GM23338 (cell line): ENCODE data around the gene KLHL6. TPM values are rescaled to one million over a fixed set of nuclear protein-coding genes. Genes with fewer than 3 reads are reported as not detected.
A peak's percentile ranks its signal among the peaks of the same experiment; 100 is the strongest.

ENCODE experiments used
- ATAC-seq: fragments of 200-7000 bp; cut with Tn5 transposase; 3 replicates; pipeline ENCODE4 v1.9.1; 2020
- DNase-seq: peaks from one replicate; pipeline ENCODE4 v3.0.0-alpha.2; 2015; ENCODE audit warnings: low spot score
- H2AFZ ChIP-seq: fragments of 200-600 bp; sonication (generic); 2 replicates; pipeline ENCODE4 v1.8.0; 2016; ENCODE audit warnings: antibody characterized with exemption, mild to moderate bottlenecking, moderate library complexity
- H3F3A ChIP-seq: fragments of 200-600 bp; sonication (generic); replicated peaks from 2 replicates; pipeline ENCODE4 v1.8.0; 2017; ENCODE audit warnings: antibody characterized with exemption, mixed run types, low read depth
- H3K27ac ChIP-seq: fragments of 200-600 bp; sonication (generic); 2 replicates; pipeline ENCODE4 v1.6.1; 2016; ENCODE audit warnings: low read depth
- H3K27me3 ChIP-seq: fragments of 200-600 bp; sonication (generic); 2 replicates; pipeline ENCODE4 v1.8.0; 2016; ENCODE audit warnings: mild to moderate bottlenecking, mixed run types, moderate library complexity; ENCODE audit not compliant: insufficient read depth
- H3K36me3 ChIP-seq: fragments of 200-600 bp; sonication (generic); 2 replicates; pipeline ENCODE4 v1.8.0; 2016; ENCODE audit warnings: mild to moderate bottlenecking; ENCODE audit not compliant: insufficient read depth
- H3K4me1 ChIP-seq: fragments of 200-600 bp; sonication (generic); 2 replicates; pipeline ENCODE4 v1.8.0; 2016; ENCODE audit warnings: mild to moderate bottlenecking, moderate library complexity; ENCODE audit not compliant: insufficient read depth
- H3K4me2 ChIP-seq: fragments of 200-600 bp; sonication (generic); 2 replicates; pipeline ENCODE4 v1.7.1; 2017; ENCODE audit warnings: mixed run types
- H3K4me3 ChIP-seq: fragments of 200-600 bp; sonication (generic); 2 replicates; pipeline ENCODE4 v1.6.1; 2016; ENCODE audit warnings: mixed run types
- H3K79me2 ChIP-seq: fragments of 200-600 bp; sonication (generic); replicated peaks from 2 replicates; pipeline ENCODE4 v1.8.0; 2017; ENCODE audit warnings: mild to moderate bottlenecking; ENCODE audit not compliant: insufficient read depth
- H3K9me2 ChIP-seq: fragments of 200-600 bp; sonication (generic); 2 replicates; pipeline ENCODE4 v1.8.0; 2017; ENCODE audit not compliant: insufficient read depth
- H4K20me1 ChIP-seq: fragments of 200-600 bp; sonication (generic); replicated peaks from 2 replicates; pipeline ENCODE4 v1.8.0; 2017; ENCODE audit warnings: mild to moderate bottlenecking; ENCODE audit not compliant: insufficient read depth
- H3K27ac Mint-ChIP-seq: 2 replicates; pipeline ENCODE4 v1.8.0; 2020; ENCODE audit warnings: inconsistent platforms, mild to moderate bottlenecking, moderate library complexity, mixed read lengths
- H3K27me3 Mint-ChIP-seq: 3 replicates; pipeline ENCODE4 v1.8.0; 2022; ENCODE audit warnings: low read depth, mild to moderate bottlenecking, moderate library complexity, mixed read lengths, inconsistent platforms; ENCODE audit not compliant: insufficient read depth, poor library complexity
- H3K36me3 Mint-ChIP-seq: 3 replicates; pipeline ENCODE4 v1.8.0; 2021; ENCODE audit warnings: low read depth, mild to moderate bottlenecking, inconsistent platforms, moderate library complexity, mixed read lengths
- H3K4me1 Mint-ChIP-seq: 3 replicates; pipeline ENCODE4 v1.8.0; 2020; ENCODE audit warnings: mild to moderate bottlenecking, inconsistent platforms, mixed read lengths
- H3K4me3 Mint-ChIP-seq: 3 replicates; pipeline ENCODE4 v1.8.0; 2021; ENCODE audit warnings: moderate library complexity, mild to moderate bottlenecking, inconsistent platforms, mixed read lengths
- H3K9me3 Mint-ChIP-seq: 3 replicates; pipeline ENCODE4 v1.8.0; 2020; ENCODE audit warnings: moderate library complexity, mild to moderate bottlenecking, inconsistent platforms, mixed read lengths
- CREB1 ChIP-seq: fragments of 250-450 bp; sonication (Bioruptor Pico); IDR thresholded peaks from 2 replicates; pipeline ENCODE4 v1.5.0; 2020; ENCODE audit warnings: low read depth, mild to moderate bottlenecking, moderate library complexity
- EZH2 ChIP-seq: fragments of 200-600 bp; sonication (generic); IDR thresholded peaks from one replicate; pipeline ENCODE4 v1.8.0; 2017; ENCODE audit warnings: antibody characterized with exemption, mild to moderate bottlenecking, low read depth; ENCODE audit not compliant: unreplicated experiment
- JUNB ChIP-seq: IDR thresholded peaks from one replicate; pipeline ENCODE4 v1.6.1; 2016; ENCODE audit warnings: antibody characterized with exemption; ENCODE audit not compliant: unreplicated experiment
- NANOG ChIP-seq: IDR thresholded peaks from 2 replicates; pipeline ENCODE4 v1.6.1; 2016; ENCODE audit warnings: antibody characterized with exemption, borderline replicate concordance
- POLR2AphosphoS5 ChIP-seq: IDR thresholded peaks from 2 replicates; pipeline ENCODE4 v1.6.1; 2016; ENCODE audit warnings: antibody characterized with exemption, low read depth
- STAT1 ChIP-seq: IDR thresholded peaks from one replicate; pipeline ENCODE4 v1.6.1; 2016; ENCODE audit warnings: antibody characterized with exemption; ENCODE audit not compliant: unreplicated experiment
- ZNF114 ChIP-seq: fragments of 250-450 bp; sonication (Bioruptor Pico); IDR thresholded peaks from 2 replicates; pipeline ENCODE4 v1.5.0; 2020; ENCODE audit warnings: mild to moderate bottlenecking, moderate library complexity
- ZNF331 ChIP-seq: fragments of 250-450 bp; sonication (Bioruptor Pico); IDR thresholded peaks from 2 replicates; pipeline ENCODE4 v1.5.0; 2020; ENCODE audit warnings: low read depth, mild to moderate bottlenecking, moderate library complexity
- polyA plus RNA-seq: library from polyadenylated mRNA; unstranded; fragments of >200 nt; fragmentation: Nextera tagmentation; extraction: Ambion mirVana; gene quantifications from 2 replicates; pipeline ENCODE4 v1.2.1, GENCODE V29; 2016
- total RNA-seq: library from RNA; depleted of rRNA; stranded (reverse); fragments of >200 nt; shearing (Covaris generic); gene quantifications from 2 replicates; pipeline ENCODE4 v1.2.3, GENCODE V29; 2014
- TF ChIP-seq, protein P1 (sequence below): fragments of 250-450 bp; sonication (Bioruptor Pico); IDR thresholded peaks from 2 replicates; pipeline ENCODE4 v1.5.0; 2020; ENCODE audit warnings: mild to moderate bottlenecking, moderate library complexity

KLHL6 gene
- total and polyA plus RNA-seq, 2 experiments from 2014 or later = not detected

DNA sequence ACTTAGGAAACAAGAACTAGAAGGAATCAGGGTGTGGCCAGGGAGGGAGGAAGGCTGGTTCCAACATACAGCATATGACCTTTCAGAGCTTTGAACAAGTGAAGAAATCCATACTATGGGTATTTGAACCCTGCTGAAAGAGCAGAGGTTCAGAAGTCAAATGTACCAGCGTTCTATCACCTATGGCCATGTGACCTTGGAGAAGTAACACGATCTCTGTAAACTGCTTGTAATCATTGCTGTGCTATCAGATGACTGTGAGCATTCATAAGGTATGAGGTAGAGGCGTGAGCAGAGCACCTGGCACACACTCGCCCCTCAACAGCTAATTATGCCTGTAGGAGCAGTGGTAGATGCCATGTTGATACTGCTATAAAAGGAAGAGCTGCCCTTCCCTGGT is 55.2 kb downstream of the KLHL6 start:
- no peaks in the 10 kb centered on the region for H4K20me1 ChIP-seq
- TF ChIP-seq, protein P1, sequence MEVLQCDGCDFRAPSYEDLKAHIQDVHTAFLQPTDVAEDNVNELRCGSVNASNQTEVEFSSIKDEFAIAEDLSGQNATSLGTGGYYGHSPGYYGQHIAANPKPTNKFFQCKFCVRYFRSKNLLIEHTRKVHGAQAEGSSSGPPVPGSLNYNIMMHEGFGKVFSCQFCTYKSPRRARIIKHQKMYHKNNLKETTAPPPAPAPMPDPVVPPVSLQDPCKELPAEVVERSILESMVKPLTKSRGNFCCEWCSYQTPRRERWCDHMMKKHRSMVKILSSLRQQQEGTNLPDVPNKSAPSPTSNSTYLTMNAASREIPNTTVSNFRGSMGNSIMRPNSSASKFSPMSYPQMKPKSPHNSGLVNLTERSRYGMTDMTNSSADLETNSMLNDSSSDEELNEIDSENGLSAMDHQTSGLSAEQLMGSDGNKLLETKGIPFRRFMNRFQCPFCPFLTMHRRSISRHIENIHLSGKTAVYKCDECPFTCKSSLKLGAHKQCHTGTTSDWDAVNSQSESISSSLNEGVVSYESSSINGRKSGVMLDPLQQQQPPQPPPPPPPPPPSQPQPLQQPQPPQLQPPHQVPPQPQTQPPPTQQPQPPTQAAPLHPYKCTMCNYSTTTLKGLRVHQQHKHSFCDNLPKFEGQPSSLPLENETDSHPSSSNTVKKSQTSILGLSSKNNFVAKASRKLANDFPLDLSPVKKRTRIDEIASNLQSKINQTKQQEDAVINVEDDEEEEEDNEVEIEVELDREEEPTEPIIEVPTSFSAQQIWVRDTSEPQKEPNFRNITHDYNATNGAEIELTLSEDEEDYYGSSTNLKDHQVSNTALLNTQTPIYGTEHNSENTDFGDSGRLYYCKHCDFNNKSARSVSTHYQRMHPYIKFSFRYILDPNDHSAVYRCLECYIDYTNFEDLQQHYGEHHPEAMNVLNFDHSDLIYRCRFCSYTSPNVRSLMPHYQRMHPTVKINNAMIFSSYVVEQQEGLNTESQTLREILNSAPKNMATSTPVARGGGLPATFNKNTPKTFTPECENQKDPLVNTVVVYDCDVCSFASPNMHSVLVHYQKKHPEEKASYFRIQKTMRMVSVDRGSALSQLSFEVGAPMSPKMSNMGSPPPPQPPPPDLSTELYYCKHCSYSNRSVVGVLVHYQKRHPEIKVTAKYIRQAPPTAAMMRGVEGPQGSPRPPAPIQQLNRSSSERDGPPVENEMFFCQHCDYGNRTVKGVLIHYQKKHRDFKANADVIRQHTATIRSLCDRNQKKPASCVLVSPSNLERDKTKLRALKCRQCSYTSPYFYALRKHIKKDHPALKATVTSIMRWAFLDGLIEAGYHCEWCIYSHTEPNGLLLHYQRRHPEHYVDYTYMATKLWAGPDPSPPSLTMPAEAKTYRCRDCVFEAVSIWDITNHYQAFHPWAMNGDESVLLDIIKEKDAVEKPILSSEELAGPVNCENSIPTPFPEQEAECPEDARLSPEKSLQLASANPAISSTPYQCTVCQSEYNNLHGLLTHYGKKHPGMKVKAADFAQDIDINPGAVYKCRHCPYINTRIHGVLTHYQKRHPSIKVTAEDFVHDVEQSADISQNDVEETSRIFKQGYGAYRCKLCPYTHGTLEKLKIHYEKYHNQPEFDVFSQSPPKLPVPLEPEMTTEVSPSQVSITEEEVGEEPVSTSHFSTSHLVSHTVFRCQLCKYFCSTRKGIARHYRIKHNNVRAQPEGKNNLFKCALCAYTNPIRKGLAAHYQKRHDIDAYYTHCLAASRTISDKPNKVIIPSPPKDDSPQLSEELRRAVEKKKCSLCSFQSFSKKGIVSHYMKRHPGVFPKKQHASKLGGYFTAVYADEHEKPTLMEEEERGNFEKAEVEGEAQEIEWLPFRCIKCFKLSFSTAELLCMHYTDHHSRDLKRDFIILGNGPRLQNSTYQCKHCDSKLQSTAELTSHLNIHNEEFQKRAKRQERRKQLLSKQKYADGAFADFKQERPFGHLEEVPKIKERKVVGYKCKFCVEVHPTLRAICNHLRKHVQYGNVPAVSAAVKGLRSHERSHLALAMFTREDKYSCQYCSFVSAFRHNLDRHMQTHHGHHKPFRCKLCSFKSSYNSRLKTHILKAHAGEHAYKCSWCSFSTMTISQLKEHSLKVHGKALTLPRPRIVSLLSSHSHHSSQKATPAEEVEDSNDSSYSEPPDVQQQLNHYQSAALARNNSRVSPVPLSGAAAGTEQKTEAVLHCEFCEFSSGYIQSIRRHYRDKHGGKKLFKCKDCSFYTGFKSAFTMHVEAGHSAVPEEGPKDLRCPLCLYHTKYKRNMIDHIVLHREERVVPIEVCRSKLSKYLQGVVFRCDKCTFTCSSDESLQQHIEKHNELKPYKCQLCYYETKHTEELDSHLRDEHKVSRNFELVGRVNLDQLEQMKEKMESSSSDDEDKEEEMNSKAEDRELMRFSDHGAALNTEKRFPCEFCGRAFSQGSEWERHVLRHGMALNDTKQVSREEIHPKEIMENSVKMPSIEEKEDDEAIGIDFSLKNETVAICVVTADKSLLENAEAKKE (CRISPR knock-in tag) = no peak
- TF ChIP-seq EZH2 (no peak), ZNF114 (CRISPR knock-in tag) (no peak), CREB1 (no peak), NANOG (no peak), STAT1 (no peak), POLR2AphosphoS5 (no peak), JUNB (no peak), ZNF331 (CRISPR knock-in tag) (no peak)
- H3K27ac ChIP-seq = no peak overlapping the region
- Mint-ChIP-seq H3K9me3 (no peaks in the 10 kb centered on the region), H3K27me3 (no peaks in the 10 kb centered on the region), H3K4me3 (no peak overlapping the region), H3K4me1 (no peaks in the 10 kb centered on the region; the same call in 2 of the 3 replicates), H3K27ac (no peak overlapping the region), H3K36me3 (no peaks in the 10 kb centered on the region)
- H3K4me3 ChIP-seq = no peak overlapping the region
- no peaks in the 10 kb centered on the region for H3K79me2 ChIP-seq
- no peak overlapping the region for H3K4me2 ChIP-seq
- ATAC-seq = no peak
- DNase-seq = no peak
- H3F3A ChIP-seq = no peaks in the 10 kb centered on the region
- H3K4me1 ChIP-seq = no peaks in the 10 kb centered on the region
- H2AFZ ChIP-seq = 0 out of 2 replicates have a peak overlapping the region, but pooled peaks have one; percentile 7
- H3K27me3 ChIP-seq = no peaks in the 10 kb centered on the region
- H3K9me2 ChIP-seq = no peaks in the 10 kb centered on the region
- H3K36me3 ChIP-seq = no peaks in the 10 kb centered on the region
